KG1 (cell line): ENCODE measurements around the gene ATR.
A peak's percentile ranks its signal among the peaks of the same experiment; 100 is the strongest.
"Not testable (repeated sequence)": the region's sequence is repeated elsewhere in the genome, so short reads cannot be mapped to it uniquely, and the experiment has no call there.

Source experiments
- DNase-seq: peaks from one replicate; lab custom pipeline; 2025; lab: John Stamatoyannopoulos, UW

ATR gene

GRCh38 chr3:142447852-142448823, 130.4 kb downstream of the ATR start, which contains the start of gene XRN1:
Gene XRN1 (minus strand): TSS chr3:142448037. CDS start chr3:142447944, 93 bp downstream.
- DNase-seq: peak; percentile 88

- no peak for DNase-seq
Measured at GRCh38 chr3:142447301-142447851, 131.2 kb downstream of the ATR start.

- DNase-seq: no peak
Measured at GRCh38 chr3:142445816-142446254, 132.7 kb downstream of the ATR start.

- no peak for DNase-seq
Measured at GRCh38 chr3:142444343-142444742, 134.2 kb downstream of the ATR start.

- DNase-seq: not testable (repeated sequence)
Measured at GRCh38 chr3:142443060-142443459, 135.5 kb downstream of the ATR start.

GRCh38 chr3:142439499-142440220, 138.9 kb downstream of the ATR start:
- DNase-seq: not testable (repeated sequence)

- DNase-seq: not testable (repeated sequence)
Measured at GRCh38 chr3:142438096-142438495, 140.4 kb downstream of the ATR start.

- no peak for DNase-seq
Measured at GRCh38 chr3:142436951-142437585, 141.5 kb downstream of the ATR start.

GRCh38 chr3:142434503-142434902, 144.0 kb downstream of the ATR start:
- no peak for DNase-seq

GRCh38 chr3:142433110-142433509, 145.4 kb downstream of the ATR start:
- DNase-seq: no peak

- DNase-seq: no peak
Measured at GRCh38 chr3:142429582-142429981, 149.0 kb downstream of the ATR start.

- DNase-seq: no peak
Measured at GRCh38 chr3:142424754-142425153, 153.8 kb downstream of the ATR start.

GRCh38 chr3:142418926-142419592, 159.5 kb downstream of the ATR start:
- no peak for DNase-seq

GRCh38 chr3:142417302-142417701, 161.2 kb downstream of the ATR start:
- DNase-seq: no peak

GRCh38 chr3:142400537-142400936, 178.0 kb downstream of the ATR start:
- DNase-seq: not testable (repeated sequence)
